Stomach (tissue), 9 donors: ENCODE data around the gene CDCA3. TPM values are rescaled to one million over a fixed set of nuclear protein-coding genes. Genes with fewer than 3 reads are reported as not detected.
"Not testable (repeated sequence)": the region's sequence is repeated elsewhere in the genome, so short reads cannot be mapped to it uniquely, and the experiment has no call there.

Experiments used
- DNase-seq, 2 donors: peaks; one replicate each; pipeline versions ENCODE4 v3.0.0 to v3.0.0-alpha.2; 2013 to 2019
- H3K27ac ChIP-seq, 5 donors: fragments of 200-600 bp in 4 of 5; sonication (generic) in 4 of 5; one replicate each; pipeline ENCODE4 v1.5.1; 2013 to 2019; ENCODE audit warnings: mild to moderate bottlenecking in 1 of 5, moderate library complexity in 1 of 5
- H3K27me3 ChIP-seq, 3 donors: fragments of 200-600 bp; sonication (generic); one replicate each; pipeline ENCODE4 v1.5.1; 2017 to 2019; ENCODE audit warnings: mixed run types in 1 of 3
- H3K36me3 ChIP-seq, 4 donors: fragments of 200-600 bp; sonication (generic); 1 replicate in 3 of 4; 2 replicates in 1 of 4; pipeline ENCODE4 v1.5.1; 2016 to 2019
- H3K4me1 ChIP-seq, 4 donors: fragments of 200-600 bp; sonication (generic); one replicate each; pipeline ENCODE4 v1.5.1; 2016 to 2019
- H3K4me3 ChIP-seq, 4 donors: fragments of 200-600 bp; sonication (generic) in 3 of 4; one replicate each; pipeline ENCODE4 v1.5.1; 2016 to 2019; ENCODE audit warnings: mild to moderate bottlenecking in 1 of 4
- H3K9me3 ChIP-seq, 4 donors: fragments of 200-600 bp; sonication (generic); one replicate each; pipeline ENCODE4 v1.5.1; 2016 to 2019
- CTCF ChIP-seq, 7 experiments: fragments of 450-650 bp in 4 of 7; fragments of 200-600 bp in 3 of 7; sonication (generic) in 3 of 7; IDR thresholded peaks; one replicate each; pipeline ENCODE4 v1.5.1; 2016 to 2019; ENCODE audit warnings: antibody characterized with exemption in 7 of 7, control low read depth in 2 of 7, mild to moderate bottlenecking in 1 of 7
- EP300 ChIP-seq: sonication (generic); formaldehyde crosslinking; IDR thresholded peaks from one replicate; pipeline ENCODE4 v1.6.1; 2017; ENCODE audit warnings: antibody characterized with exemption
- POLR2A ChIP-seq, 4 donors: fragments of 450-650 bp; IDR thresholded peaks; one replicate each; pipeline ENCODE4 v1.6.1; 2016; ENCODE audit warnings: antibody characterized with exemption in 4 of 4, control low read depth in 2 of 4, mild to moderate bottlenecking in 1 of 4, moderate library complexity in 1 of 4
- POLR2AphosphoS5 ChIP-seq, 3 donors: sonication (generic); formaldehyde crosslinking; IDR thresholded peaks; one replicate each; pipeline ENCODE4 v1.6.1; 2016; ENCODE audit warnings: antibody characterized with exemption in 3 of 3
- WGBS, 5 donors: extraction: QIAGEN DNeasy Blood & Tissue Kit in 3 of 5; methylation state at CpG; one replicate each; pipeline versions ENCODE4 v1.1.5 to v1.1.7; 2013 to 2018; 5-methylcytosine and 5-hydroxymethylcytosine counted together
- intact Hi-C: fragments of 100-400 bp; cut with DNase I; formaldehyde crosslinking; loops from one replicate; pipeline ENCODE4 v1.15.1; 2023; ENCODE audit warnings: low total_unique reads
- polyA plus RNA-seq, 3 donors: library from polyadenylated mRNA; stranded (reverse); fragments of 200-250 nt; gene quantifications; one replicate each; pipeline ENCODE4 v1.2.3, GENCODE V29; 2013
- total RNA-seq, 5 donors: library from RNA; depleted of rRNA; stranded (reverse); fragments of >200 nt; gene quantifications; one replicate each; pipeline versions ENCODE4 v1.1.0 to v1.2.3, GENCODE V29; 2014 to 2016
- donor health status: healthy with polysubstance abuse.
- donor health status: Bipolar disorder and iron deficiency.
- donor health status: healthy.

CDCA3 gene
- total and polyA plus RNA-seq, 8 donors: 2.1 to 56.0 (median 11.0) TPM

- intact Hi-C loops: no loop called here
- Histone ChIP-seq H3K27ac (peak overlapping the region; percentile 84 to 99 (median 98)), H3K36me3 (peaks cover 48 to 74% (median 70%) of the 10 kb centered on the region in 4 donors)
Observed at GRCh38 chr12:6866163-6866919, 15.3 kb upstream of the CDCA3 start.

GRCh38 chr12:6865307-6865706 is 14.2 kb upstream of the CDCA3 start:
- H3K4me3 ChIP-seq: not testable (repeated sequence)
- H3K36me3 ChIP-seq: peaks cover 49 to 74% (median 70%) of the 10 kb centered on the region in 4 donors
- 91 to 96% (median 93%) methylated on average over 5 of the region's 5 CpGs for WGBS, 5 donors

More at GRCh38 chr12:6866163-6866919, 15.3 kb upstream of the CDCA3 start:
- Histone ChIP-seq H3K4me1 (peaks cover 21 to 48% (median 44%) of the 10 kb centered on the region in 4 donors), H3K27me3 (no peaks in the 10 kb centered on the region), H3K9me3 (no peaks in the 10 kb centered on the region), H3K4me3 (peak overlapping the region; percentile 81 to 100 (median 98))
- DNase-seq: no peak
- WGBS, 5 donors: 74 to 78% (median 75%) methylated on average over 17 to 19 of the region's 19 CpGs
- TF ChIP-seq POLR2A (IDR thresholded peaks at IDR 0.05) (no peak), CTCF (IDR thresholded peaks at IDR 0.05) (no peak), EP300 (no peak), POLR2AphosphoS5 (IDR thresholded peaks at IDR 0.05) (no peak)

GRCh38 chr12:6863586-6864321 is 12.7 kb upstream of the CDCA3 start:
- intact Hi-C loops: no loop called here
- no peak overlapping the region for H3K4me3 ChIP-seq
- TF ChIP-seq POLR2A (IDR thresholded peaks at IDR 0.05): no peak
- TF ChIP-seq EP300: no peak
- no peak for TF ChIP-seq POLR2AphosphoS5 (IDR thresholded peaks at IDR 0.05)
- no peak for TF ChIP-seq CTCF (IDR thresholded peaks at IDR 0.05)
- H3K27me3 ChIP-seq: no peaks in the 10 kb centered on the region
- 95 to 96% (median 95%) methylated on average over 16 of the region's 16 CpGs for WGBS, 5 donors
- DNase-seq: no peak
- peaks cover 57 to 75% (median 74%) of the 10 kb centered on the region in 4 donors for H3K36me3 ChIP-seq
- H3K4me1 ChIP-seq: peaks cover 11 to 22% (median 20%) of the 10 kb centered on the region in 4 donors
- H3K9me3 ChIP-seq: no peaks in the 10 kb centered on the region
- no peak overlapping the region for H3K27ac ChIP-seq

More at GRCh38 chr12:6865307-6865706, 14.2 kb upstream of the CDCA3 start:
- DNase-seq, H3K27ac ChIP-seq, H3K27me3 ChIP-seq, H3K9me3 ChIP-seq, intact Hi-C loops: not testable (repeated sequence)
- H3K4me1 ChIP-seq: peaks cover 16 to 38% (median 34%) of the 10 kb centered on the region in 4 donors

GRCh38 chr12:6863033-6863432 is 11.9 kb upstream of the CDCA3 start:
- Histone ChIP-seq H3K36me3 (peaks cover 65 to 82% (median 81%) of the 10 kb centered on the region in 4 donors), H3K27ac (no peak overlapping the region), H3K4me3 (no peak overlapping the region), H3K4me1 (peaks cover 6 to 15% (median 12%) of the 10 kb centered on the region in 4 donors), H3K27me3 (no peaks in the 10 kb centered on the region), H3K9me3 (no peaks in the 10 kb centered on the region)
- no peak for DNase-seq
- 91 to 96% (median 93%) methylated on average over 8 to 11 of the region's 11 CpGs for WGBS, 5 donors
- intact Hi-C loops: no loop called here
- TF ChIP-seq POLR2AphosphoS5 (IDR thresholded peaks at IDR 0.05) (no peak), EP300 (no peak), POLR2A (IDR thresholded peaks at IDR 0.05) (no peak), CTCF (IDR thresholded peaks at IDR 0.05) (no peak)
